GM19372 (cell line): ENCODE measurements around the gene ANOS1.
"Not testable (repeated sequence)": the region's sequence is repeated elsewhere in the genome, so short reads cannot be mapped to it uniquely, and the experiment has no call there.

Source experiments
- ATAC-seq: cut with Tn5 transposase; IDR thresholded peaks from one replicate; pipeline ENCODE4 v1.9.1; 2021; ENCODE audit warnings: mild to moderate bottlenecking, low read depth, moderate library complexity; ENCODE audit not compliant: unreplicated experiment

The ANOS1 gene

DNA sequence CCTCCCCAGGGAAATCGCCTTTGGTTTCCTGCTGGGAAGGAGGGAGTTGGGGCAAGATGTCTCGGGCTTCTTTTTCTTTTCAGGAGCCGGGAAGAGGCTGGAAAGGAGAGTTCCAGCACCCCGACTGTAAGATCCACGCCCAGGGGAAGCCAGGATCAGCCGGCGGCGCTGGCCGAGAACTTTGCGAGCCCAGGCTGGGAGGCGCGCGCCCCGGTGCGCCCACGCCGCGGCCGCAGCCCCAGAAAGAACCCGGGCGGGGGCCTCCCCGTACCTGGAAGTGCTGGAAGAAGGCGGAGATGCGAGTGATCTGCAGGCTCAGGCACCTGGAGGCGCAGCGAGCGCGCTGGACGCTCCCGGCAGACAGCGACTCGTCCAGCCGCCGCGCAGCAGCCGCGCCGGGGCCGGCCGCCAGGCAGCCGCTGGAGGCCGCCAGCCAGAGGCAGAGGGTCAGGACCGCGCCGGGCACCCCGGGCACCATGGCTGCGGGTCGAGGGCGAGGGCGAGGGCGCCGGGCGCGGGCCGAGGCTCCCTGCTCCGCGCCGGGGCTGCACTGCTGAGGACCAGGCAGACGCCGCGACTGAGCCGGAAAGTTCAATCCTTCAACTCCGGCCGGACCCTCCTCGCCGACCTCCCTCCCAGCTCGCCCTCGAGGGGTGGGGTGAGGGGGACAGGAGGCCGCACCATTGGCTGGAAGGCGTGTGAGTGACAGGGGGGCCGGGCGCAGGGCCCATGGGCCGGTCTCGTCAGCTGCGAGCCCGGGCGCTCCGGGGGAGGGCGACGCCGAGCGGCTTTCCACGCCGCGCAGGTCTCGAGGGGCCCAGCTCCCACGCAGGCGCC, at the start of gene ANOS1:
Gene ANOS1, minus strand, starts transcription at position 579 of the 837 bp plus-strand sequence. Its CDS starts 101 bp downstream, at position 478.
- ATAC-seq: no peak

- no peak for ATAC-seq
These were observed 41.2 kb upstream of the ANOS1 start for GRCh38 chrX:8773117-8773516.

- no peak for ATAC-seq
These were observed 28.1 kb upstream of the ANOS1 start for GRCh38 chrX:8760021-8760420.

- not testable (repeated sequence) for ATAC-seq
These were observed 26.8 kb upstream of the ANOS1 start for GRCh38 chrX:8758706-8759105.

DNA sequence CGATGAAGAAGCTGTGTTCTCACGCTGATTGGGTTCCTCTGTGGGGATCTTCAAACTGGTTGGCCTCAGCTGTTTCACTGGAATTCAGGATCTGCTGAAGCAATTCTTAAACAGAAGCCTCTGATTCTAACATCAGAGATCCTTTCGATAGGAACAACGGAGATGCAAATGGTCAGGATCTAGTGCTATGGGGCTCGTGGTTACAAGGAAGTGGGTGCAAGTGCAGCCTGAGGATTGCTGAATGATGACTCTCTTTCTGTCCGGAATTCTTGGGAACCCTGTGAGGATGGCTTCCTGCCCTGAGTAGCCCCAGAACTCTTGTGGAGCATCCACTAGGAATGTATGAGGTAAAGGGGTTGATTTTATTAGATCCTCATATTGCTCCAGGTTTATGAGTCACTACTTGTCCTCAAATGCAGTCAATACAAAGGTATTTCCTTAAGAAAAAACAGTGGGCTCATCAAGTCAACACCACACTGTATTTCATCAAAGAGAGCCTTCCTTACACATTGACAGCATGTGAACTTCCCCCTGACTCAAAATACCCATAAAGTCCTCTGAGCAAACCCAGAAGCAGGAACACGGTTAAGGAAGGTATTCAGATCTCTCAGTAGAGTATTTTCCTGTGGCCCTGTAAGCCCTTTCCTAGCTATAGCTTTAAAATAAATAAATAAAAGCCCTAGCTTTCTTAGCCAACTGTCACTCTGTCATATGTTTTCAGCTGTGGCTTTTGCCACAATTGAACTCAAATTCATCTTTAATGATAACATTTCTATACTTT, 25.9 kb upstream of the ANOS1 start:
- ATAC-seq: not testable (repeated sequence)

DNA sequence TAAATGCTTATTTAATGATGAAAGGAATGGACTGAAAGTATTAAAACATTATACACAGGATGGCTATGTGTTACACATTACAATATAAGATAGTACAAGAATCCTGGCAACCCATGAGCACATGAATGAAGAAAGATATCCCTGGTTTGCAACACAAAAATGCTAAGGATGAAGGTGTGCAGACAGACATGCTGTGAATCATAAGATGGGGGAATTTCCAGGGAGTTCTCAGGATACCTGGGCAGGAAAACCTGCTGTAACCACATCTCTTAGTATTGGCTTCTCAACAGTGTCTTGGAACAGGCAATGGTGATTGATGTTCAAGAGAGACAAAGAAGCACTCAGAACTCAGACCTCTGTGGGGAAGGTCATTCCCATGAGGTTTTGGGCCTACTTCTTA, 23.9 kb upstream of the ANOS1 start:
- no peak for ATAC-seq

GRCh38 chrX:8755116-8755515, 23.2 kb upstream of the ANOS1 start:
- no peak for ATAC-seq

GRCh38 chrX:8749697-8750096, 17.8 kb upstream of the ANOS1 start:
- no peak for ATAC-seq

DNA sequence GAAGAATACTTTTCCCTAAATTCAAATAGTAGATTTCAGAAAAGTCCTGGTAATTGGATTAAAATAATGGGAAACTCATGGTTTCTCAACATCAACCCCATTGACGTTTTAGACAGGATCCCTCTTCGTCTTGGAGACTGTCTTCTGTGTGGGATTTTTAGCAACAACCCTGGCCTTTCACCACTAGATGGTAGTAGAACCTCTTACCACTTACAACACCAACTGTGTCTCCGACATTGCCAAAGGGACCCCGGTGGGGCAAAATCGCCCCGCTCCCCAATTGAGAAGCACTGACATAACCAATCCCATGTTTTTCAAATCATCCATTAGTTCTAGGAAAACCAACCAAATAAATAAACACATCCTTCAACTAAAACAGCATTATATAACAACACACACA, 16.9 kb upstream of the ANOS1 start:
- ATAC-seq: no peak

DNA sequence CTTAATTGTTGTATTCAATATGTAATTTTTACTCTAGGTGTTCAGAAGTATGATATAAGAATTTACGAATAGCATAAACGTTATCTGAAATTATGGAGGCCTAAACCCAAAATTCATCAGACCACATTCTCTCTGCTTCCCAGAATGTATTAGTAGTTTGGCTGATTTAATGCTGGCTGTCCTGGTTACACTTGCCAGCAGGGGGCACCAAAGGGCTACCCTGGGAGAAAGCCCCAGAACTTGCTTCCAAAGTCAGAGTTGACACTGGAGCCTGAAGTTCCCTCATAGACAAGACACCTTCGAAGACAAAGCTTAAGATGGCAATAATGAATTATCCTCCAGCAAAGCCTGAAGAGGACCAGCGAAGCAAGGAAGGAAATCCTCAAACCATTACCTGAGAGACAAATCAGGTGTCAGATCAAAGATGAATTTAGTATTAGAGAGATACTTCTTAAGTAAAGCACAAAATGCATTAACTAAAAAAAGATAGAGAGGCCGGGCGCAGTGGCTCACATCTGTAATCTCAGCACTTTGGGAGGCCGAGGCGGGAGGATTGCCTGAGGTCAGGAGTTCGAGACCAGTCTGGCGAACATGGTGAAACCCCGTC, 11.3 kb upstream of the ANOS1 start:
- no peak for ATAC-seq

GRCh38 chrX:8741981-8742380, 10.0 kb upstream of the ANOS1 start:
- ATAC-seq: no peak

- ATAC-seq: no peak
These were observed 6.8 kb upstream of the ANOS1 start for GRCh38 chrX:8738588-8739189.

- ATAC-seq: no peak
These were observed 5.9 kb upstream of the ANOS1 start for GRCh38 chrX:8737883-8738282.

- no peak for ATAC-seq
These were observed 952 bp downstream of the ANOS1 start for GRCh38 chrX:8730812-8731558.

DNA sequence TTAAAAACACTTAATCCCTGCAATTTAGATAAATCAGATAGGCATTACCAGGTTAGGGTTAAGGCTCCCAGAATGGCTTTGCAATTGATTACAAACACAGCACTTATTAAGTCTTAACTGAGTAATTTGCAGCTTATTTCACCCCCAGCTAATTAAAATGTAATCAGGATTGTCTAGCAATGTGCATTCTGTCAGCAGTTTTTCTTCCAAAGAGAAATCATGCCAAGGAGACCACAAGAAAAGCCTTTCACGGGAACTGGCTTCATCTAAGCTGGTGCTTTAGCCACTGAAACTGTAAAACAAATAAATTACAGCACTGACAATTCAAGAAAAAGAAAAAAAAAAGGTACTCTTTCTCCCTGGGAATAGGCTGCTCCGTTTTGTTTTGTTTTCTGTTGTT, 2.1 kb downstream of the ANOS1 start:
- no peak for ATAC-seq

GRCh38 chrX:8728932-8729535, 2.9 kb downstream of the ANOS1 start:
- no peak for ATAC-seq

DNA sequence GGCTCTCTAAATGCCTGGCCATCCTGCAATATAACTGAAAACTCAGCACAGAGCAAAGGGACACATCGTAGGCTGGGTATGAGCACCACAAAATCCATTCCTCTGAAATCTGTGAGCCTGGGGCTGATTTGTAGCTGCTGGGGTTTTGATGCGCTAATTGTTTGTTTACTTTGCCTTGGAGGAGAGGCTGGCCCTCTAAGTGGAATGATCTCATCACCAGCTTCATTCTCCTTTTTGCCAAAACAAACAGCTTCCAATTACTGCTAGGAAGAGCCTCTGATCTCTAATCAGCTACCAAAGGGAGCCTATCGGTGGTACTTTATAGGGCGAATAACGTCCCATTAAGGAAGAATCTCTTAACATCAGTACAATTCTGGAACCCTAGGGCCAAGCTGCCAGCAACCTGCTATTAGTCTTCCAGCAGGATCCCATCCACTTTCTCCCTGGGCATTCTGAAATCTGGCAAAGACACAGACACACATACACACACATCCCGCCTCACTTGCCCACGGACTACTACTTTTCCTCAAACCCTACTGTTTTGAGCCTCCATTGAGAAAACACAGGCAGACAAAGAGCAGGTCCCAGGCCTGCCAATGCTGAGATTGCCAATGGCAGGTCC, 5.8 kb downstream of the ANOS1 start:
- no peak for ATAC-seq

DNA sequence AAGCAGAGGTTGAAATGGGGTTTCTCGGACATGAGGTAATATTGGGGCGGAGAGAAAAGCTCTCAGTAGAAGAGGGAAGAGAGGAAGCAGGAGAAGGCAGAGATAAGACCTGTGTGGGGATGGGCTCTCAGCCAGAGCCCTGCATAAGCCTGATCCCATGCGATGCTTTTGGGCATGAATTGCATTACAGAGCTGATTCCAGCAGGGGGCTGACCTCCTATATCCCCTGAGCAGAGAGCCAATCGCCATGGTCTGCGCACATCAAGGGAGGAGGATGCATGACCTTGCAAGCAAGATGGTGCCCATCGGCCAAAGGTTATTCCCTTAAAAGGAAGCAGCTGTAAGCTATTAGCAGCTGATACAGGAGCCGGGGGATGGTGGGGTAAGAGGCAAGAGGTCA, 7.6 kb downstream of the ANOS1 start:
- ATAC-seq: no peak

GRCh38 chrX:8721536-8721935, 10.4 kb downstream of the ANOS1 start:
- ATAC-seq: no peak
